Naive thymus-derived CD8-positive, alpha-beta T cell (primary cell): ENCODE results near the gene DST. TPM values are rescaled to one million over a fixed set of nuclear protein-coding genes. Genes with fewer than 3 reads are reported as not detected.
A peak's percentile ranks its signal among the peaks of the same experiment; 100 is the strongest.

Experiments used
- ATAC-seq, 2 donors: fragments of 150-1000 bp; cut with Tn5 transposase in 1 of 2; sonication (Bioruptor Pico), chemical (Tn5 transposase) in 1 of 2; 1 replicate in 1 of 2; 2 replicates in 1 of 2; pipeline ENCODE4 v1.10.0; 2021; ENCODE audit warnings: mild to moderate bottlenecking in 2 of 2, moderate library complexity in 2 of 2
- POLR2A ChIA-PET: fragments of 350-600 bp; sonication (Branson Sonifier 250); formaldehyde crosslinking; loops from one replicate; lab custom pipeline; 2021; ENCODE audit warnings: antibody characterized with exemption; lab: Charles Lee
- DNase-seq, 10 donors: peaks; one replicate each; pipeline versions ENCODE4 v3.0.0 to v3.0.0-alpha.2; 2020 to 2022
- H3K27ac Mint-ChIP-seq, 10 donors: one replicate each; pipeline ENCODE4 v1.8.0; 2020 to 2022; ENCODE audit warnings: mild to moderate bottlenecking in 10 of 10, mixed read lengths in 10 of 10, moderate library complexity in 4 of 10, inconsistent platforms in 1 of 10
- H3K27me3 Mint-ChIP-seq, 5 donors: one replicate each; pipeline ENCODE4 v1.8.0; 2021 to 2022; ENCODE audit warnings: mixed read lengths in 5 of 5
- H3K36me3 Mint-ChIP-seq, 3 donors: one replicate each; pipeline ENCODE4 v1.8.0; 2020 to 2022; ENCODE audit warnings: mixed read lengths in 3 of 3, mild to moderate bottlenecking in 2 of 3, inconsistent platforms in 1 of 3
- H3K4me1 Mint-ChIP-seq, 4 donors: one replicate each; pipeline ENCODE4 v1.8.0; 2021 to 2022; ENCODE audit warnings: mixed read lengths in 4 of 4
- H3K4me3 Mint-ChIP-seq, 10 donors: one replicate each; pipeline ENCODE4 v1.8.0; 2020 to 2022; ENCODE audit warnings: mild to moderate bottlenecking in 10 of 10, mixed read lengths in 10 of 10, moderate library complexity in 6 of 10, inconsistent platforms in 1 of 10
- H3K9me3 Mint-ChIP-seq, 9 donors: one replicate each; pipeline ENCODE4 v1.8.0; 2020 to 2022; ENCODE audit warnings: mixed read lengths in 9 of 9, mild to moderate bottlenecking in 3 of 9, inconsistent platforms in 1 of 9, moderate library complexity in 1 of 9
- polyA plus RNA-seq, 3 donors: library from polyadenylated mRNA; unstranded; fragments of 300-500 nt; fragmentation: Illumina TruSeq; gene quantifications; one replicate each; pipeline ENCODE4 v1.2.3, GENCODE V29; 2021
- total RNA-seq, 8 experiments: library from RNA in 2 of 8; stranded (reverse) in 2 of 8; gene quantifications; one replicate each; pipeline ENCODE4 v1.2.3 and lab custom pipeline; 2021 to 2026

The DST gene
- total and polyA plus RNA-seq, 5 experiments from 2014 or later = 0.74 to 1.0 (median 0.79) TPM; not detected in 2

- Mint-ChIP-seq H3K27me3 (no peaks in the 10 kb centered on the region), H3K4me1 (peaks cover 0 to 3% (median 1%) of the 10 kb centered on the region in 4 donors), H3K9me3 (no peaks in the 10 kb centered on the region), H3K36me3 (no peaks in the 10 kb centered on the region), H3K27ac (no peak overlapping the region), H3K4me3 (no peak overlapping the region)
- POLR2A ChIA-PET = no interaction called here
- ATAC-seq (no peak), DNase-seq (no peak)
These were observed 15.6 kb upstream of the DST start for GRCh38 chr6:56658326-56658725.

- no peak overlapping the region for H3K4me3 Mint-ChIP-seq
- H3K4me1 Mint-ChIP-seq = peaks cover 0 to 3% (median 1%) of the 10 kb centered on the region in 4 donors
- no peak for DNase-seq
- POLR2A ChIA-PET = no interaction called here
- no peak for ATAC-seq
- no peaks in the 10 kb centered on the region for H3K9me3 Mint-ChIP-seq
- H3K36me3 Mint-ChIP-seq = no peaks in the 10 kb centered on the region
- H3K27ac Mint-ChIP-seq = peak overlapping the region in 1 of 10 donors; percentile 25
- peaks cover 0 to 2% (median 0%) of the 10 kb centered on the region in 5 donors for H3K27me3 Mint-ChIP-seq
These were observed 14.7 kb upstream of the DST start for GRCh38 chr6:56657354-56657753.

GRCh38 chr6:56656466-56656865 lies 13.8 kb upstream of the DST start:
- ATAC-seq = no peak
- peaks cover 0 to 3% (median 0%) of the 10 kb centered on the region in 5 donors for H3K27me3 Mint-ChIP-seq

GRCh38 chr6:56655996-56656395 lies 13.3 kb upstream of the DST start:
- ATAC-seq (no peak), DNase-seq (no peak)
- Mint-ChIP-seq H3K4me3 (no peak overlapping the region), H3K9me3 (no peaks in the 10 kb centered on the region), H3K36me3 (no peaks in the 10 kb centered on the region), H3K27ac (no peak overlapping the region), H3K4me1 (peaks cover 0 to 3% (median 1%) of the 10 kb centered on the region in 4 donors), H3K27me3 (peaks cover 0 to 5% (median 0%) of the 10 kb centered on the region in 5 donors)
- POLR2A ChIA-PET = no interaction called here

More at GRCh38 chr6:56656466-56656865, 13.8 kb upstream of the DST start:
- H3K4me3 Mint-ChIP-seq = no peak overlapping the region
- peaks cover 0 to 3% (median 1%) of the 10 kb centered on the region in 4 donors for H3K4me1 Mint-ChIP-seq
- no peak for DNase-seq
- H3K9me3 Mint-ChIP-seq = no peaks in the 10 kb centered on the region
- H3K27ac Mint-ChIP-seq = no peak overlapping the region
- POLR2A ChIA-PET = no interaction called here
- no peaks in the 10 kb centered on the region for H3K36me3 Mint-ChIP-seq

- H3K27ac Mint-ChIP-seq = no peak overlapping the region
- H3K4me3 Mint-ChIP-seq = no peak overlapping the region
- H3K9me3 Mint-ChIP-seq = no peaks in the 10 kb centered on the region
- H3K27me3 Mint-ChIP-seq = peaks cover 0 to 5% (median 0%) of the 10 kb centered on the region in 5 donors
- ATAC-seq = no peak
- H3K36me3 Mint-ChIP-seq = no peaks in the 10 kb centered on the region
- DNase-seq = no peak
- POLR2A ChIA-PET = no interaction called here
- peaks cover 0 to 3% (median 1%) of the 10 kb centered on the region in 4 donors for H3K4me1 Mint-ChIP-seq
These were observed 12.6 kb upstream of the DST start for GRCh38 chr6:56655249-56655648.

- ATAC-seq (no peak), DNase-seq (no peak)
- no peaks in the 10 kb centered on the region for H3K36me3 Mint-ChIP-seq
- H3K4me1 Mint-ChIP-seq = peaks cover 0 to 2% (median 0%) of the 10 kb centered on the region in 4 donors
- H3K9me3 Mint-ChIP-seq = no peaks in the 10 kb centered on the region
- H3K4me3 Mint-ChIP-seq = no peak overlapping the region
- H3K27ac Mint-ChIP-seq = no peak overlapping the region
- peaks cover 0 to 13% (median 7%) of the 10 kb centered on the region in 5 donors for H3K27me3 Mint-ChIP-seq
- POLR2A ChIA-PET = no interaction called here
These were observed 10.3 kb upstream of the DST start for GRCh38 chr6:56652994-56653393.

GRCh38 chr6:56652231-56652630 lies 9.5 kb upstream of the DST start:
- POLR2A ChIA-PET = no interaction called here

GRCh38 chr6:56650191-56650590 lies 7.5 kb upstream of the DST start:
- Mint-ChIP-seq H3K27me3 (peaks cover 0 to 13% (median 7%) of the 10 kb centered on the region in 5 donors), H3K4me1 (no peaks in the 10 kb centered on the region), H3K4me3 (no peak overlapping the region), H3K27ac (no peak overlapping the region), H3K36me3 (no peaks in the 10 kb centered on the region), H3K9me3 (no peaks in the 10 kb centered on the region)
- DNase-seq (no peak), ATAC-seq (no peak)
- POLR2A ChIA-PET = no interaction called here

More at GRCh38 chr6:56652231-56652630, 9.5 kb upstream of the DST start:
- no peaks in the 10 kb centered on the region for H3K4me1 Mint-ChIP-seq
- peak overlapping the region in 1 of 10 donors; percentile 36 for H3K27ac Mint-ChIP-seq
- peaks cover 0 to 13% (median 7%) of the 10 kb centered on the region in 5 donors for H3K27me3 Mint-ChIP-seq
- DNase-seq (no peak), ATAC-seq (no peak)
- no peaks in the 10 kb centered on the region for H3K36me3 Mint-ChIP-seq
- no peak overlapping the region for H3K4me3 Mint-ChIP-seq
- no peaks in the 10 kb centered on the region for H3K9me3 Mint-ChIP-seq

- no peak overlapping the region for H3K4me3 Mint-ChIP-seq
- no peak for ATAC-seq
- peaks cover 0 to 13% (median 7%) of the 10 kb centered on the region in 5 donors for H3K27me3 Mint-ChIP-seq
- no peaks in the 10 kb centered on the region for H3K36me3 Mint-ChIP-seq
- H3K27ac Mint-ChIP-seq = peak overlapping the region in 1 of 10 donors; percentile 80
- no peaks in the 10 kb centered on the region for H3K9me3 Mint-ChIP-seq
- no peak for DNase-seq
- no peaks in the 10 kb centered on the region for H3K4me1 Mint-ChIP-seq
- POLR2A ChIA-PET = no interaction called here
These were observed 7.1 kb upstream of the DST start for GRCh38 chr6:56649782-56650181.

- no peaks in the 10 kb centered on the region for H3K4me1 Mint-ChIP-seq
- H3K27me3 Mint-ChIP-seq = peaks cover 0 to 13% (median 7%) of the 10 kb centered on the region in 5 donors
- ATAC-seq = no peak
- POLR2A ChIA-PET = no interaction called here
- H3K9me3 Mint-ChIP-seq = no peaks in the 10 kb centered on the region
- no peaks in the 10 kb centered on the region for H3K36me3 Mint-ChIP-seq
- no peak for DNase-seq
- no peak overlapping the region for H3K27ac Mint-ChIP-seq
- no peak overlapping the region for H3K4me3 Mint-ChIP-seq
These were observed 6.5 kb upstream of the DST start for GRCh38 chr6:56649053-56649769.

GRCh38 chr6:56647172-56647762 lies 4.6 kb upstream of the DST start:
- Mint-ChIP-seq H3K4me1 (no peaks in the 10 kb centered on the region), H3K4me3 (no peak overlapping the region), H3K9me3 (no peaks in the 10 kb centered on the region), H3K27ac (no peak overlapping the region), H3K27me3 (peaks cover 0 to 13% (median 5%) of the 10 kb centered on the region in 5 donors), H3K36me3 (no peaks in the 10 kb centered on the region)
- DNase-seq (no peak), ATAC-seq (no peak)
- POLR2A ChIA-PET = no interaction called here

- H3K36me3 Mint-ChIP-seq = no peaks in the 10 kb centered on the region
- H3K4me1 Mint-ChIP-seq = no peaks in the 10 kb centered on the region
- peaks cover 0 to 2% (median under 1%) of the 10 kb centered on the region in 5 donors for H3K27me3 Mint-ChIP-seq
- no peak overlapping the region for H3K4me3 Mint-ChIP-seq
- no peaks in the 10 kb centered on the region for H3K9me3 Mint-ChIP-seq
- ATAC-seq (no peak), DNase-seq (no peak)
- H3K27ac Mint-ChIP-seq = no peak overlapping the region
- POLR2A ChIA-PET = no interaction called here
These were observed 1.7 kb upstream of the DST start for GRCh38 chr6:56644366-56644765.

- POLR2A ChIA-PET = no interaction called here
- H3K36me3 Mint-ChIP-seq = no peaks in the 10 kb centered on the region
- no peak overlapping the region for H3K27ac Mint-ChIP-seq
- DNase-seq (no peak), ATAC-seq (no peak)
- no peaks in the 10 kb centered on the region for H3K9me3 Mint-ChIP-seq
- no peaks in the 10 kb centered on the region for H3K4me1 Mint-ChIP-seq
- peaks cover 0 to 2% (median under 1%) of the 10 kb centered on the region in 5 donors for H3K27me3 Mint-ChIP-seq
- no peak overlapping the region for H3K4me3 Mint-ChIP-seq
These were observed 845 bp upstream of the DST start for GRCh38 chr6:56643379-56644089.
